ENCODE measurements around the gene KCNK17. TPM values are rescaled to one million over a fixed set of nuclear protein-coding genes. Genes with fewer than 3 reads are reported as not detected.

The KCNK17 gene
- total RNA-seq, 1 experiment from 2014 or later = not detected

GRCh38 chr6:39319621-39320362, 5.6 kb upstream of the KCNK17 start:
- in situ Hi-C loops (cut with HindIII; ENCODE audit: low pct_unique_long_range_greater_than_20kb, low sequenced_read_pairs) = no loop called here
- H3K4me1 ChIP-seq (ENCODE audit: control insufficient read depth, insufficient read depth, low read length) = no peaks in the 10 kb centered on the region
- CTCF ChIA-PET = interaction anchor here (0.6 kb wide), 1 partner anchor 181 kb away, joined by 6 read pairs; no protein-coding TSS in a partner anchor
- no peak overlapping the region for H3K4me3 ChIP-seq (ENCODE audit: low read depth in 2 of 2, low read length in 2 of 2)
- intact Hi-C loops (cut with micrococcal nuclease; ENCODE audit: unreplicated experiment) = no loop called here
- ATAC-seq = no peak
- H3K27me3 ChIP-seq (ENCODE audit: control insufficient read depth, insufficient read depth, low read length) = peaks cover 2% of the 10 kb centered on the region; the same call in 1 of the 2 replicates
- POLR2A ChIA-PET = no interaction called here
- TF ChIP-seq, protein P1, sequence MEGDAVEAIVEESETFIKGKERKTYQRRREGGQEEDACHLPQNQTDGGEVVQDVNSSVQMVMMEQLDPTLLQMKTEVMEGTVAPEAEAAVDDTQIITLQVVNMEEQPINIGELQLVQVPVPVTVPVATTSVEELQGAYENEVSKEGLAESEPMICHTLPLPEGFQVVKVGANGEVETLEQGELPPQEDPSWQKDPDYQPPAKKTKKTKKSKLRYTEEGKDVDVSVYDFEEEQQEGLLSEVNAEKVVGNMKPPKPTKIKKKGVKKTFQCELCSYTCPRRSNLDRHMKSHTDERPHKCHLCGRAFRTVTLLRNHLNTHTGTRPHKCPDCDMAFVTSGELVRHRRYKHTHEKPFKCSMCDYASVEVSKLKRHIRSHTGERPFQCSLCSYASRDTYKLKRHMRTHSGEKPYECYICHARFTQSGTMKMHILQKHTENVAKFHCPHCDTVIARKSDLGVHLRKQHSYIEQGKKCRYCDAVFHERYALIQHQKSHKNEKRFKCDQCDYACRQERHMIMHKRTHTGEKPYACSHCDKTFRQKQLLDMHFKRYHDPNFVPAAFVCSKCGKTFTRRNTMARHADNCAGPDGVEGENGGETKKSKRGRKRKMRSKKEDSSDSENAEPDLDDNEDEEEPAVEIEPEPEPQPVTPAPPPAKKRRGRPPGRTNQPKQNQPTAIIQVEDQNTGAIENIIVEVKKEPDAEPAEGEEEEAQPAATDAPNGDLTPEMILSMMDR (IDR thresholded peaks at IDR 0.05) = no peak
- TF ChIP-seq REST (IDR thresholded peaks at IDR 0.05; ENCODE audit: insufficient read depth in 1 of 2, low read depth in 2 of 2, low read length in 1 of 2) = no peak
- no peak for TF ChIP-seq POLR2AphosphoS5 (IDR thresholded peaks at IDR 0.05; ENCODE audit: low read depth, low read length)
- TF ChIP-seq SIN3A (IDR thresholded peaks at IDR 0.05; ENCODE audit: borderline replicate concordance, insufficient read depth, low read depth, low read length) = no peak
- no peak for TF ChIP-seq TCF7L2 (IDR thresholded peaks at IDR 0.05; ENCODE audit: low read depth, low read length)
- no peaks in the 10 kb centered on the region for H3K9me3 ChIP-seq (ENCODE audit: control insufficient read depth, insufficient read depth, low read depth, low read length)
- H3K36me3 ChIP-seq (ENCODE audit: control insufficient read depth, insufficient read depth, low read length) = no peaks in the 10 kb centered on the region
- no peak for DNase-seq (ENCODE audit: low read depth, low spot score)
- no TSS peak for BruUV-seq (replicated peaks)
- H3K27ac ChIP-seq (ENCODE audit: low read length) = no peak overlapping the region

DNA sequence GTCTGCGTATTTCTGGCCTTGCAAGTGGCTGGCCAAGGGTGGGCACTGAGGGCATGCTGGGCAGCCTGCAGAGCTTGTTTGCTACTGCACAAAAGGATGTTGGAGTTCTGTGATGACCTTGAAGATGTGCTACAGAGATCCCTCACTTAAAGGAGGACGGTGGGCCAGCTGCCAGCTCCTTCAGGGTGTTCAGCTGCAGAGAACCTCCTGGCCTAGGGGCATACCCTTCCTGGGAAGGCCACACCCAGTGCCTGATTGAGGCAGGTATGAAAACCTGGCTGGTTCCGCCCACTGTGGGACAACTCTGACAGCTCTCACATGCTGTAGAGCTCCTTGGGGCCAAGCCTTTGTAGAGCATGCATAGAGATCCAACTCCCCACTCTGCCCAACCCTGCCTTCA, 3.0 kb upstream of the KCNK17 start:
- ATAC-seq (no peak), DNase-seq (ENCODE audit: low read depth, low spot score) (no peak)
- no peak overlapping the region for H3K4me3 ChIP-seq (ENCODE audit: low read depth in 2 of 2, low read length in 2 of 2)
- BruUV-seq (replicated peaks) = no TSS peak
- intact Hi-C loops (cut with micrococcal nuclease; ENCODE audit: unreplicated experiment) (no loop called here), in situ Hi-C loops (cut with HindIII; ENCODE audit: low pct_unique_long_range_greater_than_20kb, low sequenced_read_pairs) (no loop called here)
- peaks cover 2% of the 10 kb centered on the region; the same call in 1 of the 2 replicates for H3K27me3 ChIP-seq (ENCODE audit: control insufficient read depth, insufficient read depth, low read length)
- no peak overlapping the region for H3K27ac ChIP-seq (ENCODE audit: low read length)
- ChIA-PET CTCF (interaction anchor here (0.6 kb wide), 1 partner anchor 493 kb away, joined by 3 read pairs; no protein-coding TSS in a partner anchor), POLR2A (no interaction called here)
- no peaks in the 10 kb centered on the region for H3K36me3 ChIP-seq (ENCODE audit: control insufficient read depth, insufficient read depth, low read length)
- H3K9me3 ChIP-seq (ENCODE audit: control insufficient read depth, insufficient read depth, low read depth, low read length) = no peaks in the 10 kb centered on the region
- TF ChIP-seq TCF7L2 (IDR thresholded peaks at IDR 0.05; ENCODE audit: low read depth, low read length) (no peak), SIN3A (IDR thresholded peaks at IDR 0.05; ENCODE audit: borderline replicate concordance, insufficient read depth, low read depth, low read length) (no peak), REST (IDR thresholded peaks at IDR 0.05; ENCODE audit: insufficient read depth in 1 of 2, low read depth in 2 of 2, low read length in 1 of 2) (no peak), POLR2AphosphoS5 (IDR thresholded peaks at IDR 0.05; ENCODE audit: low read depth, low read length) (no peak)
- TF ChIP-seq, protein P1 (IDR thresholded peaks at IDR 0.05) = no peak
- H3K4me1 ChIP-seq (ENCODE audit: control insufficient read depth, insufficient read depth, low read length) = no peaks in the 10 kb centered on the region

Data from Panc1 (cell line).